ENCODE measurements around the gene RC3H2. TPM values are rescaled to one million over a fixed set of nuclear protein-coding genes. Genes with fewer than 3 reads are reported as not detected.

Gene RC3H2
- total and polyA plus RNA-seq, 2 donors from 2014 or later: 9.8 to 49.9 TPM

DNA sequence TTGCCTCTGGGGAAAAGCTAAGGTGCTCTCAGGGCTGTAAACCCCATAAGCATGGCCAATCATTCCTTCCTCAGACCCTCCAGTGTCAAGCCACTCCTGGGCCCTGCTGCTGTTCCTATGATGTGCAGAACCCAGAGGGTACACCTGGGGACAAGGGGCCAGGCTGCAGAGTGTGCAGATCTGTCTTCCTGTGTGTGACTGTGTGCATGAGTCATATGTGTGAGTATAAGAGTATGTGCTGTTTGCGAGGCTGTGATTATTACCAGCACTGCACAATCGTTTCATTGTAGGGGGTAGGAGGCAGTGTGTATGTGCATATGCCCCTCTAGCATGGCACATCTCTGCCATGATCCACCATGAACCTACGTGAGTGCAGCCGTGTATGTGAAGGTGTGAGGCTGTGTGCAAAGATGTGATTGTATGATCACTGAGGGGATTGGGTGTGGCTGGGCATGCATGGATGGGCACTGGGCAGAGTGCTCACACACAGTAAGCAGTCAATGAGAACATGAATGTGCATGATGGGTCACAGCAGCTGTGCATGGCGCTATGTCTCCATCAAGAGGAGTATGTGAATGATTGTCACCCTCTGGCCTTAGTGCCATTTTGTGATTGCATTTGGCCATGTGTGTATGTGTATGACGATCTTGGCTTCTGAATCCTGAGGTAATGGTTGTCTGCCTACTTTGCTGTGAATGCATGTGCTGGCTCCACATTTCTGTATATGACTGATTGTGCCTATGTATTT, 107.7 kb downstream of the RC3H2 start:
- H3K9me3 ChIP-seq (ENCODE audit: control insufficient read depth in 2 of 3, insufficient read depth in 1 of 3, low read length in 3 of 3): no peaks in the 10 kb centered on the region
- TF ChIP-seq, protein P1, sequence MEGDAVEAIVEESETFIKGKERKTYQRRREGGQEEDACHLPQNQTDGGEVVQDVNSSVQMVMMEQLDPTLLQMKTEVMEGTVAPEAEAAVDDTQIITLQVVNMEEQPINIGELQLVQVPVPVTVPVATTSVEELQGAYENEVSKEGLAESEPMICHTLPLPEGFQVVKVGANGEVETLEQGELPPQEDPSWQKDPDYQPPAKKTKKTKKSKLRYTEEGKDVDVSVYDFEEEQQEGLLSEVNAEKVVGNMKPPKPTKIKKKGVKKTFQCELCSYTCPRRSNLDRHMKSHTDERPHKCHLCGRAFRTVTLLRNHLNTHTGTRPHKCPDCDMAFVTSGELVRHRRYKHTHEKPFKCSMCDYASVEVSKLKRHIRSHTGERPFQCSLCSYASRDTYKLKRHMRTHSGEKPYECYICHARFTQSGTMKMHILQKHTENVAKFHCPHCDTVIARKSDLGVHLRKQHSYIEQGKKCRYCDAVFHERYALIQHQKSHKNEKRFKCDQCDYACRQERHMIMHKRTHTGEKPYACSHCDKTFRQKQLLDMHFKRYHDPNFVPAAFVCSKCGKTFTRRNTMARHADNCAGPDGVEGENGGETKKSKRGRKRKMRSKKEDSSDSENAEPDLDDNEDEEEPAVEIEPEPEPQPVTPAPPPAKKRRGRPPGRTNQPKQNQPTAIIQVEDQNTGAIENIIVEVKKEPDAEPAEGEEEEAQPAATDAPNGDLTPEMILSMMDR (IDR thresholded peaks at IDR 0.05; ENCODE audit: borderline replicate concordance, extremely low read depth, insufficient read depth): no peak
- no peaks in the 10 kb centered on the region for H3K4me1 ChIP-seq (ENCODE audit: control insufficient read depth in 2 of 3, insufficient read depth in 2 of 3, low read depth in 1 of 3, low read length in 3 of 3)
- H3K27me3 ChIP-seq (ENCODE audit: control insufficient read depth, insufficient read depth, low read length): no peaks in the 10 kb centered on the region
- no peak for FAIRE-seq
- intact Hi-C loops (cut with DNase I): no loop called here
- H3K9ac ChIP-seq (ENCODE audit: low read length in 3 of 3): no peak overlapping the region
- H3K36me3 ChIP-seq (ENCODE audit: control insufficient read depth in 2 of 3, insufficient read depth in 3 of 3, low read length in 3 of 3): no peaks in the 10 kb centered on the region
- H3K27ac ChIP-seq (ENCODE audit: low read depth in 2 of 2, low read length in 2 of 2): no peak overlapping the region
- H3K4me3 ChIP-seq (ENCODE audit: low read length in 3 of 3): no peak overlapping the region
- no peak for DNase-seq

Other genes with a start within 250 kb of the RC3H2 start
- not detected for gene OR1B1, start 247.7 kb downstream of the RC3H2 start, total RNA-seq
- not detected for gene OR1B1, start 247.7 kb downstream of the RC3H2 start, polyA plus RNA-seq (ENCODE audit: insufficient read depth, low read depth, low replicate concordance)
- gene OR1L1, start 243.6 kb downstream of the RC3H2 start, total RNA-seq: not detected
- gene OR1L1, start 243.6 kb downstream of the RC3H2 start, polyA plus RNA-seq (ENCODE audit: insufficient read depth, low read depth, low replicate concordance): not detected
- not detected for gene OR1L3, start 230.2 kb downstream of the RC3H2 start, total RNA-seq
- not detected for gene OR1L3, start 230.2 kb downstream of the RC3H2 start, polyA plus RNA-seq (ENCODE audit: insufficient read depth, low read depth, low replicate concordance)
- gene OR1L4, start 181.4 kb downstream of the RC3H2 start, total RNA-seq: not detected
- not detected for gene OR1L4, start 181.4 kb downstream of the RC3H2 start, polyA plus RNA-seq (ENCODE audit: insufficient read depth, low read depth, low replicate concordance)
- not detected for gene OR1L6, start 163.1 kb downstream of the RC3H2 start, total RNA-seq
- not detected for gene OR1L6, start 163.1 kb downstream of the RC3H2 start, polyA plus RNA-seq (ENCODE audit: insufficient read depth, low read depth, low replicate concordance)
- gene OR5C1, start 116.4 kb downstream of the RC3H2 start, total RNA-seq: not detected
- not detected for gene OR5C1, start 116.4 kb downstream of the RC3H2 start, polyA plus RNA-seq (ENCODE audit: insufficient read depth, low read depth, low replicate concordance)
- gene OR1K1, start 105.2 kb downstream of the RC3H2 start, total RNA-seq: not detected
- gene OR1K1, start 105.2 kb downstream of the RC3H2 start, polyA plus RNA-seq (ENCODE audit: insufficient read depth, low read depth, low replicate concordance): not detected
- gene PDCL, start 76.8 kb downstream of the RC3H2 start, total RNA-seq: 15.0 TPM
- gene PDCL, start 76.8 kb downstream of the RC3H2 start, polyA plus RNA-seq (ENCODE audit: insufficient read depth, low read depth, low replicate concordance): 8.3 TPM
- 9.8 TPM for gene ZBTB6, start 8.0 kb upstream of the RC3H2 start, total RNA-seq
- gene ZBTB6, start 8.0 kb upstream of the RC3H2 start, polyA plus RNA-seq (ENCODE audit: insufficient read depth, low read depth, low replicate concordance): 2.0 TPM
- 8.2 TPM for gene ZBTB26, start 26.2 kb upstream of the RC3H2 start, total RNA-seq
- gene ZBTB26, start 26.2 kb upstream of the RC3H2 start, polyA plus RNA-seq (ENCODE audit: insufficient read depth, low read depth, low replicate concordance): 3.4 TPM
- 61.1 TPM for gene RABGAP1, start 35.7 kb upstream of the RC3H2 start, total RNA-seq
- gene RABGAP1, start 35.7 kb upstream of the RC3H2 start, polyA plus RNA-seq (ENCODE audit: insufficient read depth, low read depth, low replicate concordance): 13.7 TPM
- 4.1 TPM for gene GPR21, start 128.3 kb upstream of the RC3H2 start, total RNA-seq
- 0.34 TPM for gene GPR21, start 128.3 kb upstream of the RC3H2 start, polyA plus RNA-seq (ENCODE audit: insufficient read depth, low read depth, low replicate concordance)